Measurements from ENCODE around the gene CHST1. TPM values are rescaled to one million over a fixed set of nuclear protein-coding genes. Genes with fewer than 3 reads are reported as not detected.

Gene CHST1
- total and polyA plus RNA-seq, 10 of the 15 experiments (the other 5 are each of a cell fraction or from before 2014, with no cell fraction given): not detected

- 38% methylated on average over 3 of the region's 3 CpGs for WGBS (ENCODE audit: insufficient coverage, insufficient replicate concordance, low lambda C conversion rate, missing lambda C conversion rate)
- CTCF ChIA-PET: interaction anchor here (1.3 to 1.8 kb wide), 2 partner anchors 16 to 52 kb away, joined by 3 to 4 read pairs; no protein-coding TSS in a partner anchor
Observed at GRCh38 chr11:45672593-45672992, 7.2 kb upstream of the CHST1 start.

GRCh38 chr11:45671246-45672171 is 6.1 kb upstream of the CHST1 start:
- no peak overlapping the region for H3K4me3 ChIP-seq
- no peaks in the 10 kb centered on the region for H3K79me2 ChIP-seq (ENCODE audit: control insufficient read depth, insufficient read depth, low read length)
- ChIA-PET SMC1A (ENCODE audit: uncharacterized antibody, unreplicated experiment) (interaction anchor here (0.6 kb wide), 1 partner anchor 257 kb away, joined by 3 read pairs; no protein-coding TSS in a partner anchor), POLR2A (no interaction called here), CTCF (interaction anchor here (1.3 kb wide), 1 partner anchor 15 kb away, joined by 4 read pairs; no protein-coding TSS in a partner anchor), RAD21 (ENCODE audit: unreplicated experiment) (no interaction called here)
- no TSS peak for BruUV-seq (replicated peaks)
- no peak overlapping the region for H3K27ac ChIP-seq (ENCODE audit: control insufficient read depth, insufficient read depth)
- no peaks in the 10 kb centered on the region for H3K36me3 ChIP-seq (ENCODE audit: control insufficient read depth in 2 of 2, insufficient read depth in 2 of 2, low read length in 1 of 2)
- no peak overlapping the region for H2AFZ ChIP-seq (ENCODE audit: control insufficient read depth, low read depth, low read length)
- no peak overlapping the region for H3K9ac ChIP-seq (ENCODE audit: control insufficient read depth, insufficient read depth, low read length)
- WGBS (ENCODE audit: insufficient coverage, insufficient replicate concordance, low lambda C conversion rate, missing lambda C conversion rate): 14% methylated on average over 12 of the region's 12 CpGs
- ATAC-seq: no peak
- H3K4me1 ChIP-seq (ENCODE audit: control insufficient read depth, insufficient read depth, low read length): peaks cover 4% of the 10 kb centered on the region; the same call in 1 of the 2 replicates
- peaks cover 2 to 9% of the 10 kb centered on the region in 2 experiments; a peak in 3 of 4 replicates for H3K27me3 ChIP-seq (replicated peaks in 1 of 2; ENCODE audit: control insufficient read depth in 2 of 2, insufficient read depth in 2 of 2, low read length in 1 of 2)
- no peaks in the 10 kb centered on the region for H4K20me1 ChIP-seq (ENCODE audit: control insufficient read depth, insufficient read depth)
- no peak for DNase-seq (ENCODE audit: low read depth, low spot score)
- no peaks in the 10 kb centered on the region for H3K9me3 ChIP-seq (replicated peaks; ENCODE audit: control insufficient read depth, insufficient read depth, low read length)
- intact Hi-C loops (cut with micrococcal nuclease; ENCODE audit: unreplicated experiment) (no loop called here), in situ Hi-C loops (cut with MboI) (no loop called here)
- FAIRE-seq: no peak
- no peak overlapping the region for H3K4me2 ChIP-seq (ENCODE audit: control insufficient read depth, insufficient read depth)
- TF ChIP-seq RUNX3 (IDR thresholded peaks at IDR 0.05; ENCODE audit: low read length) (no peak), EGR1 (IDR thresholded peaks at IDR 0.05; ENCODE audit: borderline replicate concordance in 1 of 2, low read depth in 2 of 2, low read length in 2 of 2) (no peak), EED (IDR thresholded peaks at IDR 0.05; ENCODE audit: low read depth) (no peak), SMC3 (IDR thresholded peaks at IDR 0.05; ENCODE audit: borderline replicate concordance, low read length) (no peak), SIX5 (IDR thresholded peaks at IDR 0.05; ENCODE audit: low read depth, low read length, severe bottlenecking) (no peak), BRCA1 (IDR thresholded peaks at IDR 0.05; ENCODE audit: low read depth, low read length) (no peak), CUX1 (IDR thresholded peaks at IDR 0.05; ENCODE audit: insufficient replicate concordance, low read depth, low read length) (no peak), BACH1 (IDR thresholded peaks at IDR 0.05; ENCODE audit: borderline replicate concordance) (no peak)

More at GRCh38 chr11:45672593-45672992, 7.2 kb upstream of the CHST1 start:
- H3K27me3 ChIP-seq (replicated peaks in 1 of 2; ENCODE audit: control insufficient read depth in 2 of 2, insufficient read depth in 2 of 2, low read length in 1 of 2): peaks cover 2 to 3% of the 10 kb centered on the region in 2 experiments; a peak in 3 of 4 replicates
- H3K9me3 ChIP-seq (replicated peaks; ENCODE audit: control insufficient read depth, insufficient read depth, low read length): no peaks in the 10 kb centered on the region
- DNase-seq (ENCODE audit: low read depth, low spot score) (no peak), FAIRE-seq (no peak), ATAC-seq (no peak)
- no peaks in the 10 kb centered on the region for H3K36me3 ChIP-seq (ENCODE audit: control insufficient read depth in 2 of 2, insufficient read depth in 2 of 2, low read length in 1 of 2)
- H3K4me3 ChIP-seq: no peak overlapping the region
- H3K4me1 ChIP-seq (ENCODE audit: control insufficient read depth, insufficient read depth, low read length): peaks cover 8% of the 10 kb centered on the region
- POLR2A ChIA-PET: no interaction called here
- H3K27ac ChIP-seq (ENCODE audit: control insufficient read depth, insufficient read depth): no peak overlapping the region
- no peak overlapping the region for H2AFZ ChIP-seq (ENCODE audit: control insufficient read depth, low read depth, low read length)
- in situ Hi-C loops (cut with MboI) (no loop called here), intact Hi-C loops (cut with micrococcal nuclease; ENCODE audit: unreplicated experiment) (no loop called here)
- SMC1A ChIA-PET (ENCODE audit: uncharacterized antibody, unreplicated experiment): no interaction called here
- H3K4me2 ChIP-seq (ENCODE audit: control insufficient read depth, insufficient read depth): no peak overlapping the region
- no TSS peak for BruUV-seq (replicated peaks)
- RAD21 ChIA-PET (ENCODE audit: unreplicated experiment): interaction anchor here (0.9 to 1.6 kb wide), 2 partner anchors 18 to 99 kb away, joined by 3 to 4 read pairs; no protein-coding TSS in a partner anchor
- TF ChIP-seq KAT2A (conservative IDR thresholded peaks at IDR 0.05; ENCODE audit: control insufficient read depth, low read depth, low read length) (no peak), YY1 (IDR thresholded peaks at IDR 0.05; ENCODE audit: low read depth, low read length) (no peak)
- H3K9ac ChIP-seq (ENCODE audit: control insufficient read depth, insufficient read depth, low read length): no peak overlapping the region
- H3K79me2 ChIP-seq (ENCODE audit: control insufficient read depth, insufficient read depth, low read length): no peaks in the 10 kb centered on the region
- H4K20me1 ChIP-seq (ENCODE audit: control insufficient read depth, insufficient read depth): no peaks in the 10 kb centered on the region
